Gastroesophageal sphincter (tissue), 4 donors: ENCODE data around the gene AP1M2. TPM values are rescaled to one million over a fixed set of nuclear protein-coding genes. Genes with fewer than 3 reads are reported as not detected.
A peak's percentile ranks its signal among the peaks of the same experiment; 100 is the strongest.

ENCODE experiments used
- ATAC-seq: fragments of 150-250 bp; one replicate; pipeline ENCODE4 v1.9.1; 2016; ENCODE audit warnings: mild to moderate bottlenecking, moderate library complexity
- H3K27ac ChIP-seq, 4 donors: fragments of 200-600 bp; sonication (generic) in 3 of 4; 1 replicate in 3 of 4; 2 replicates in 1 of 4; pipeline ENCODE4 v1.5.1; 2016 to 2019
- H3K27me3 ChIP-seq: fragments of 200-600 bp; sonication (generic); one replicate; pipeline ENCODE4 v1.5.1; 2019
- H3K36me3 ChIP-seq, 2 donors: fragments of 200-600 bp; sonication (generic); one replicate each; pipeline ENCODE4 v1.5.1; 2019; ENCODE audit warnings: control low read depth in 1 of 2
- H3K4me1 ChIP-seq, 3 donors: fragments of 200-600 bp; sonication (generic); 1 replicate in 2 of 3; 2 replicates in 1 of 3; pipeline ENCODE4 v1.5.1; 2016 to 2019; ENCODE audit warnings: control low read depth in 2 of 3
- H3K4me3 ChIP-seq, 2 donors: fragments of 200-600 bp; sonication (generic); one replicate each; pipeline ENCODE4 v1.5.1; 2019; ENCODE audit warnings: mild to moderate bottlenecking in 1 of 2, moderate library complexity in 1 of 2
- H3K9me3 ChIP-seq, 3 donors: fragments of 200-600 bp; sonication (generic); one replicate each; pipeline ENCODE4 v1.5.1; 2017 to 2019; ENCODE audit warnings: control low read depth in 2 of 3
- EP300 ChIP-seq: sonication (generic); formaldehyde crosslinking; IDR thresholded peaks from one replicate; pipeline ENCODE4 v1.6.1; 2017; ENCODE audit warnings: antibody characterized with exemption, mild to moderate bottlenecking
- POLR2A ChIP-seq, 2 donors: fragments of 450-650 bp; IDR thresholded peaks; one replicate each; pipeline ENCODE4 v1.6.1; 2017; ENCODE audit warnings: antibody characterized with exemption in 2 of 2, mild to moderate bottlenecking in 2 of 2, moderate library complexity in 1 of 2
- POLR2AphosphoS5 ChIP-seq: sonication (generic); formaldehyde crosslinking; IDR thresholded peaks from one replicate; pipeline ENCODE4 v1.6.1; 2017; ENCODE audit warnings: antibody characterized with exemption
- WGBS, 2 donors: methylation state at CpG; one replicate each; pipeline ENCODE4 v1.1.5; 2018; ENCODE audit warnings: low coverage in 1 of 2; 5-methylcytosine and 5-hydroxymethylcytosine counted together
- total RNA-seq, 4 donors: library from RNA; depleted of rRNA; stranded (reverse); fragments of >200 nt; gene quantifications; one replicate each; pipeline ENCODE4 v1.1.0, GENCODE V29; 2016
- TF ChIP-seq, protein P1 (sequence below), 4 experiments: fragments of 200-600 bp in 2 of 4; fragments of 450-650 bp in 2 of 4; sonication (generic) in 1 of 4; IDR thresholded peaks; one replicate each; pipeline ENCODE4 v1.5.1; 2017 to 2019; ENCODE audit warnings: antibody characterized with exemption in 4 of 4, mild to moderate bottlenecking in 2 of 4, moderate library complexity in 2 of 4

The AP1M2 gene
- total RNA-seq, 4 donors from 2014 or later: 13.2 TPM; not detected in 3

DNA sequence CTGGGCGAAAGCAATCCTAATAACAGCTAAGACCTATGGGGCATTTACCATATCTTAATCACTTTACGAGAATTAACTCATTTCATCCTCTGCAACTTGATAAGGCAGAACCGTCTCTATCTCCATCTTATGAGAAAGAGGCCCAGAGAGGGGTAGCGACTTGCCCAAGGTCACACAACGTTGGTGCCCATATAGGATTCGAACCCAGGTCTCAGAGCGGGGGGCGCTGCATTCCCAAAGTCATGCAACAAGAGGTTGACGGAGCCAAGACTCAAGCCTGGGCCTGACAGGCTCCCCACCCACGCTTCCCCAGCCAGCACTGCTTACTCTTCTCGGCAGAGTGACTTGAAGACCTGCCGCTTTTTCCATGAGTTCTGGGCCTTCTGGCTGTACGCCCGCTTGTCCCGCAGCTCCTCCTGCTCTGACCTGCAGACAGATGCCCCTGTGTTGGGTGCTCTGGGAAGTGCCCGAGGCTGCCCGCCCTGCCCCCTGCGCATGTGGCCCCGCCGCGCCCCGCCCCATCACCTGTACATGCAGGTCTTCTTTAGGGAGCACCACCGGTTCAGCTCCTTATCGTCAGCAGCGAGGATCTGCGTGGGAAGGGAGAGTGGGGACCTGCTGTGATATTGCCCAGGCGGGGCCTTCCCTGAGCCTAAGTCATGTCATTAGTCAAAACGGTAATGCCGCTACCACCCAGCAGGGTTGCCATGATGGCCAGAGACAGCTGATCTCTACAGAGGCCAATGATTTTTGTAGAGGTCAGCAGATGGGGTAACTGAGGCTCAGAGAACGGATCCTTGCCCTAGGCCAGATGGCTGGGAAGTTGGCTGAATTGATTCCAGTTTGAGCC lies 32.1 kb downstream of the AP1M2 start:
- H3K4me3 ChIP-seq: no peak overlapping the region
- no peaks in the 10 kb centered on the region for H3K9me3 ChIP-seq
- H3K4me1 ChIP-seq: no peaks in the 10 kb centered on the region
- no peaks in the 10 kb centered on the region for H3K27me3 ChIP-seq
- TF ChIP-seq POLR2A (IDR thresholded peaks at IDR 0.05) (no peak), EP300 (no peak), POLR2AphosphoS5 (no peak)
- TF ChIP-seq, protein P1, sequence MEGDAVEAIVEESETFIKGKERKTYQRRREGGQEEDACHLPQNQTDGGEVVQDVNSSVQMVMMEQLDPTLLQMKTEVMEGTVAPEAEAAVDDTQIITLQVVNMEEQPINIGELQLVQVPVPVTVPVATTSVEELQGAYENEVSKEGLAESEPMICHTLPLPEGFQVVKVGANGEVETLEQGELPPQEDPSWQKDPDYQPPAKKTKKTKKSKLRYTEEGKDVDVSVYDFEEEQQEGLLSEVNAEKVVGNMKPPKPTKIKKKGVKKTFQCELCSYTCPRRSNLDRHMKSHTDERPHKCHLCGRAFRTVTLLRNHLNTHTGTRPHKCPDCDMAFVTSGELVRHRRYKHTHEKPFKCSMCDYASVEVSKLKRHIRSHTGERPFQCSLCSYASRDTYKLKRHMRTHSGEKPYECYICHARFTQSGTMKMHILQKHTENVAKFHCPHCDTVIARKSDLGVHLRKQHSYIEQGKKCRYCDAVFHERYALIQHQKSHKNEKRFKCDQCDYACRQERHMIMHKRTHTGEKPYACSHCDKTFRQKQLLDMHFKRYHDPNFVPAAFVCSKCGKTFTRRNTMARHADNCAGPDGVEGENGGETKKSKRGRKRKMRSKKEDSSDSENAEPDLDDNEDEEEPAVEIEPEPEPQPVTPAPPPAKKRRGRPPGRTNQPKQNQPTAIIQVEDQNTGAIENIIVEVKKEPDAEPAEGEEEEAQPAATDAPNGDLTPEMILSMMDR (IDR thresholded peaks at IDR 0.05): no peak
- WGBS, 2 donors: 72 to 77% methylated on average over 3 to 6 of the region's 30 CpGs
- no peak for ATAC-seq
- H3K27ac ChIP-seq: no peak overlapping the region
- peaks cover 0 to 100% of the 10 kb centered on the region in 2 donors for H3K36me3 ChIP-seq

DNA sequence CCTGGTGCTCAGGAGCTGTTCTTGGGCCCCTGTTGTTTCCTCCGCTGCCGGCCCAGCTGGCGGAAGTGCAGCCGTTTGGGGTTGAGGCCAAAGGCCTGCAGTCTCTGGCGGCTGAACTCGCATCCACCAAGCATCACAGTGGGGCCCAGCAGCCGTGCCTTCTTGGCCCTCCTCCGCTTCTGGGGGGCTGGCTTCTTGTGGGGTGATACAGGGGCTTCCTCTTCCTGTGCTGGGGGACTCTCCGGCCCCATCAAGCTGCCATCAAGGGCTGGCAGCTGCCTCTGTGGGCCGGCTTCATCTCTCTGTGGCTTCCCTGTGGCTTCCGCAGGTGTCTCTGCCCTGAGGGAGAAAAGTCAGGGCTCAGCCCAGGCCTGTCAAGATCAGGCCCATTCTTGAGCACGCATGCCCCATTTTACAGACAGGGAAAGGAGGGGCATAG lies 33.1 kb downstream of the AP1M2 start:
- TF ChIP-seq POLR2A (IDR thresholded peaks at IDR 0.05): no peak
- TF ChIP-seq, protein P1 (IDR thresholded peaks at IDR 0.05): no peak
- TF ChIP-seq POLR2AphosphoS5: no peak
- TF ChIP-seq EP300: no peak
- ATAC-seq: no peak
- WGBS, 2 donors: 33 to 80% methylated on average over 1 of the region's 12 CpGs
- Histone ChIP-seq H3K4me3 (no peak overlapping the region), H3K27me3 (no peaks in the 10 kb centered on the region), H3K9me3 (no peaks in the 10 kb centered on the region), H3K36me3 (peaks cover 0 to 100% of the 10 kb centered on the region in 2 donors), H3K4me1 (no peaks in the 10 kb centered on the region), H3K27ac (peak overlapping the region in 1 of 4 donors; percentile 7)

DNA sequence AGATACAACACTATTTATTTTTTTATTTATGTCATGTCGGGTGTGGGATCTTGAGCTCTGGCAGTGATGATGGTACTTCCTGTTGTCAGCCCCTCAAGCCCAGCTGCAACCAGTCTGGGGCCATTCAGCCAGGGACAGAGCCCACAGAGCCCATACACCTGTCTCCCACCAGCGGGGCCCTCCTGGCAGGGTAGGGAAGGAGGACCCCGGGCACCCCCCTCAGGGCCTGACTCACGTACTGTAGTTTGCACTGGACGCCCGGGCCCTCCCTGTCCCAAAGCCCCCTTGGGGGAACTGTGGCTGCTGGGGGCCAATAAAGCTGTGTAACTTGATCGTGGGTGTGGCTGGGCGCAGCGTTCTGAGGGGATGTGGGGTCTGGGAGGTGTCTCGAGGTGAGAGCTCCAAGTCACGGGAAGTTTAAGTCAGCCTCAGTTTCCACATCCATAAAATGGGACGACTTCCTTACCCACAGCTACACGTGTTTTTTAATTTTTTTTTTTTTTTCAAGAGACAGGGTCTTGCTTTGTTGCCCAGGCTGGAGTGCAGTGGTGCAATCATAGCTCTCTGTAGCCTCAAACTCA lies 33.9 kb downstream of the AP1M2 start:
- no peaks in the 10 kb centered on the region for H3K9me3 ChIP-seq
- TF ChIP-seq, protein P1 (IDR thresholded peaks at IDR 0.05): no peak
- TF ChIP-seq POLR2AphosphoS5: no peak
- TF ChIP-seq POLR2A (IDR thresholded peaks at IDR 0.05): no peak
- no peak for TF ChIP-seq EP300
- ATAC-seq: no peak
- no peak overlapping the region for H3K4me3 ChIP-seq
- peaks cover 0 to 100% of the 10 kb centered on the region in 2 donors for H3K36me3 ChIP-seq
- H3K27me3 ChIP-seq: no peaks in the 10 kb centered on the region
- peak overlapping the region in 1 of 4 donors; percentile 10 for H3K27ac ChIP-seq
- H3K4me1 ChIP-seq: no peaks in the 10 kb centered on the region
- 59% methylated on average over 6 of the region's 13 CpGs; no CpG with 5 or more reads in 1 of the 2 donors for WGBS, 2 donors

DNA sequence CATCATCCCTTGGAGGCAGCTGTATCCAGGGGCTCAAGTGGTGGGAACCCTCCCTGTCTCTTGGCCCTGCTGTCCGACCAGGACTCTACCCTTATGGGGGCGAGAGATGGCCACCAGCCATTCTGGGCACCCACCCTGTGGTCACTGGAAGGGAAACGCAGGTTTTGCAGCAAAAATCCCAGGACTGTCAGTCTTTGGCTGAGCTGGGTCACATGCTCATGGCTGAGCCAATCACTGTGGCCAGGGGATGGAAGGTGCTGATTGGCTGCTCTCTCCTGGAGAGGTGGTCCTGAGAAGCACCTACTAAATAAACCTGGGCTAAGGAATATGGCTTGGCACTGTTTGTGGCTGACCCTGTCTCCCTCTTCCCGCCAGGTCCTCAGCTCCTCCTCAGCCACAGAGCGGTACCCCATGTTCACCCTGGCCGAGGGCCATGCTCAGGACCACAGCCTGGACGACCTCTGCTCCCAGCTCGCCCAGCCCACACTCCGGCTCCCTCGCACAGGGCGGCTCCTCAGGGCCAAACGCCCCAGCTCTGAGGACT lies 34.5 kb downstream of the AP1M2 start:
- Histone ChIP-seq H3K9me3 (no peaks in the 10 kb centered on the region), H3K36me3 (peaks cover 0 to 100% of the 10 kb centered on the region in 2 donors), H3K4me3 (no peak overlapping the region), H3K4me1 (no peaks in the 10 kb centered on the region), H3K27me3 (no peaks in the 10 kb centered on the region), H3K27ac (peak overlapping the region in 1 of 4 donors; percentile 10)
- WGBS, 2 donors: 73% methylated on average over 6 of the region's 12 CpGs; no CpG with 5 or more reads in 1 of the 2 donors
- no peak for TF ChIP-seq POLR2A (IDR thresholded peaks at IDR 0.05)
- TF ChIP-seq, protein P1 (IDR thresholded peaks at IDR 0.05): no peak
- TF ChIP-seq POLR2AphosphoS5: no peak
- no peak for TF ChIP-seq EP300
- ATAC-seq: no peak
